B cell (primary cell): ENCODE measurements around the gene FARP2. TPM values are rescaled to one million over a fixed set of nuclear protein-coding genes. Genes with fewer than 3 reads are reported as not detected.

Source experiments
- ATAC-seq: fragments of 200-7000 bp; cut with Tn5 transposase; one replicate; pipeline ENCODE4 v1.10.0; 2021; ENCODE audit warnings: low read depth, mild to moderate bottlenecking, moderate number of reproducible peaks, moderate library complexity
- CTCF ChIA-PET: fragments of 350-600 bp; sonication (Branson Sonifier 250); formaldehyde crosslinking; loops from one replicate; lab custom pipeline; 2021; ENCODE audit warnings: antibody characterized with exemption, inconsistent platforms; lab: Charles Lee
- POLR2A ChIA-PET: fragments of 350-600 bp; sonication (Branson Sonifier 250); formaldehyde crosslinking; loops from one replicate; lab custom pipeline; 2021; ENCODE audit warnings: antibody characterized with exemption; lab: Charles Lee
- DNase-seq: peaks from one replicate; pipeline ENCODE4 v3.0.0; 2013
- H2AFZ ChIP-seq: 2 replicates; pipeline ENCODE4 v1.6.1; 2012; ENCODE audit warnings: mild to moderate bottlenecking, low read depth, low read length; ENCODE audit not compliant: insufficient read depth, poor library complexity, severe bottlenecking
- H3K27ac ChIP-seq, 2 donors: 1 replicate in 1 of 2; 2 replicates in 1 of 2; pipeline ENCODE4 v1.5.1; 2012 to 2013; ENCODE audit warnings: low read length in 2 of 2, mild to moderate bottlenecking in 2 of 2, moderate library complexity in 1 of 2
- H3K27me3 ChIP-seq, 4 experiments: fragments of 200-600 bp in 1 of 4; sonication (generic) in 1 of 4; replicated peaks in 1 of 4; 1 replicate in 2 of 4; 2 replicates in 2 of 4; pipeline versions ENCODE4 v1.6.1 to v1.7.0; 2013 to 2016; ENCODE audit warnings: low read length in 3 of 4, mild to moderate bottlenecking in 2 of 4, mixed read lengths in 1 of 4, moderate library complexity in 1 of 4; ENCODE audit not compliant: insufficient read depth in 4 of 4, control insufficient read depth in 3 of 4; ENCODE audit errors: control extremely low read depth in 1 of 4
- H3K36me3 ChIP-seq, 2 experiments: replicated peaks in 1 of 2; 1 replicate in 1 of 2; 2 replicates in 1 of 2; pipeline versions ENCODE4 v1.6.1 to v1.7.1; 2013; ENCODE audit warnings: low read length in 1 of 2; ENCODE audit not compliant: insufficient read depth in 2 of 2, control insufficient read depth in 1 of 2; ENCODE audit errors: control extremely low read depth in 1 of 2, extremely low read depth in 1 of 2
- H3K4me1 ChIP-seq, 2 donors: fragments of 200-600 bp in 1 of 2; sonication (generic) in 1 of 2; 1 replicate in 1 of 2; 2 replicates in 1 of 2; pipeline versions ENCODE4 v1.5.1 to v1.6.1; 2013 to 2017; ENCODE audit warnings: low read length in 2 of 2; ENCODE audit not compliant: control insufficient read depth in 2 of 2, insufficient read depth in 2 of 2
- H3K4me2 ChIP-seq: replicated peaks from 2 replicates; pipeline ENCODE3; 2012; ENCODE audit warnings: mild to moderate bottlenecking, low read depth, low read length; ENCODE audit not compliant: poor library complexity, severe bottlenecking
- H3K4me3 ChIP-seq, 5 experiments: fragments of 200-600 bp in 1 of 5; sonication (generic) in 1 of 5; 1 replicate in 3 of 5; 2 replicates in 2 of 5; pipeline versions ENCODE4 v1.5.1 to v1.7.0; 2011 to 2016; ENCODE audit warnings: low read length in 4 of 5, mild to moderate bottlenecking in 4 of 5, low read depth in 2 of 5, control low read depth in 1 of 5, moderate library complexity in 1 of 5; ENCODE audit not compliant: insufficient read depth in 1 of 5; ENCODE audit errors: control extremely low read depth in 1 of 5, extremely low read depth in 1 of 5
- H3K79me2 ChIP-seq: fragments of 200-600 bp; sonication (generic); one replicate; pipeline ENCODE4 v1.6.0; 2016; ENCODE audit warnings: low read length; ENCODE audit not compliant: control insufficient read depth, insufficient read depth
- H3K9ac ChIP-seq: fragments of 200-600 bp; sonication (generic); 2 replicates; pipeline ENCODE4 v1.6.1; 2017; ENCODE audit warnings: mild to moderate bottlenecking, low read length, moderate library complexity
- H3K9me3 ChIP-seq, 3 donors: one replicate each; pipeline versions ENCODE4 v1.6.1 to v1.7.1; 2013; ENCODE audit warnings: low read length in 2 of 3; ENCODE audit not compliant: control insufficient read depth in 2 of 3, insufficient read depth in 1 of 3; ENCODE audit errors: control extremely low read depth in 1 of 3
- H4K20me1 ChIP-seq: 2 replicates; pipeline ENCODE4 v1.6.0; 2012; ENCODE audit warnings: mild to moderate bottlenecking, low read length; ENCODE audit not compliant: insufficient read depth, control insufficient read depth, poor library complexity, severe bottlenecking
- H3K27ac Mint-ChIP-seq: one replicate; pipeline ENCODE4 v1.8.0; 2021; ENCODE audit warnings: mixed read lengths
- H3K27me3 Mint-ChIP-seq: one replicate; pipeline ENCODE4 v1.8.0; 2021; ENCODE audit warnings: mixed read lengths
- H3K4me1 Mint-ChIP-seq: one replicate; pipeline ENCODE4 v1.8.0; 2021; ENCODE audit warnings: mixed read lengths
- H3K4me3 Mint-ChIP-seq: one replicate; pipeline ENCODE4 v1.8.0; 2021; ENCODE audit warnings: mixed read lengths
- H3K9me3 Mint-ChIP-seq: one replicate; pipeline ENCODE4 v1.8.0; 2022; ENCODE audit warnings: mixed read lengths; ENCODE audit not compliant: insufficient read depth
- CTCF ChIP-seq: fragments of 200-600 bp; IDR thresholded peaks from one replicate; pipeline ENCODE4 v1.8.0; 2022; ENCODE audit warnings: antibody characterized with exemption, mild to moderate bottlenecking
- EZH2 ChIP-seq: IDR thresholded peaks from 2 replicates; pipeline ENCODE4 v1.6.1; 2012; ENCODE audit warnings: borderline replicate concordance, low read depth, mild to moderate bottlenecking, moderate library complexity, low read length; ENCODE audit not compliant: insufficient read depth, poor library complexity, severe bottlenecking
- WGBS: methylation state at CpG from one replicate; pipeline ENCODE4 v1.1.5; 2013; ENCODE audit warnings: missing lambda C conversion rate; ENCODE audit not compliant: insufficient coverage; 5-methylcytosine and 5-hydroxymethylcytosine counted together
- intact Hi-C: fragments of 100-400 bp; cut with micrococcal nuclease; formaldehyde crosslinking; loops from one replicate; pipeline ENCODE4 v1.10.0; 2022
- polyA plus RNA-seq: library from polyadenylated mRNA; depleted of rRNA; stranded (reverse); fragments of >200 nt; gene quantifications from 2 replicates; pipeline ENCODE4 v1.2.3, GENCODE V29; 2012
- total RNA-seq, 2 donors: library from RNA; stranded (reverse); fragments of 120-200 nt in 1 of 2; gene quantifications; 1 replicate in 1 of 2; 2 replicates in 1 of 2; pipeline versions ENCODE4 v1.2.3 to v1.2.4, GENCODE V29; 2013 to 2022

Gene FARP2
- total and polyA plus RNA-seq, 2 donors (not counting 1 experiment from before 2014, with no cell fraction given), result 37.1 to 114 TPM

DNA sequence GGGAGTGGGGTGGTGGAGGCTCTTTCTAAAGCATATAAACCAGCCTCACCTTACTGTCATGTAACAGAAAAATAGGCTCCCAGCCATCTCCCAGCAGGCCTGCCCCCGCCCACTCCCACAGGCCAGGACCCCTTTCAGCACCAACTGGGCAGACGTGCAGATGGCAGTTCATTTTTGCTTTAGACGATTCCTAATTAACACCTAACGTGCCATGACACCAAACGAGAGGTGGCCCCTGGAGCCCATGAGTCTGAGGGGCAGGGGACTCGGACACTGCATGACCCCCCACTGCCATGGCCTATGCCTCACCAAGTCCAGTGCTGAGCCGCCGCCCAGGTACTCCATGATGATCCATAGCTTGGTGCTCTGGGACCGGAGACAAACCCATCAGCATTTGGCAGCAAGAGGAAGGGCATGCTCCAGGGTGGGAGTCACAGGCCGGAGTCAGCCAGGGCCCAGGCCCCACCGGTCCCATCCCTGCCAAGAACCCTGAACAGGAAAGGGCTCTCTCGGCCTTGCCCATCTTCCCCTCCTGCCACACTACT is 144.4 kb downstream of the FARP2 start:
- no peak for TF ChIP-seq EZH2
- no peak for TF ChIP-seq CTCF
- ATAC-seq (no peak), DNase-seq (no peak)
- Histone ChIP-seq H3K36me3 (peaks cover 0 to 25% of the 10 kb centered on the region in 2 experiments), H3K27me3 (no peaks in the 10 kb centered on the region), H3K79me2 (peaks cover 43% of the 10 kb centered on the region), H3K4me2 (no peak overlapping the region), H3K9me3 (no peaks in the 10 kb centered on the region), H3K4me1 (no peaks in the 10 kb centered on the region), H4K20me1 (peaks cover 56% of the 10 kb centered on the region), H2AFZ (no peak overlapping the region), H3K9ac (no peak overlapping the region), H3K4me3 (no peak overlapping the region), H3K27ac (no peak overlapping the region)
- H3K27me3 Mint-ChIP-seq, result no peaks in the 10 kb centered on the region
- WGBS, result 98% methylated on average over 12 of the region's 12 CpGs
- H3K4me3 Mint-ChIP-seq, result no peak overlapping the region
- POLR2A ChIA-PET, result no interaction called here
- intact Hi-C loops, result no loop called here
- H3K4me1 Mint-ChIP-seq, result peaks cover 4% of the 10 kb centered on the region
- CTCF ChIA-PET, result no interaction called here
- no peaks in the 10 kb centered on the region for H3K9me3 Mint-ChIP-seq
- no peak overlapping the region for H3K27ac Mint-ChIP-seq

- no peaks in the 10 kb centered on the region for H3K9me3 ChIP-seq
- no peak overlapping the region for H3K4me2 ChIP-seq
- no peaks in the 10 kb centered on the region for H3K27me3 ChIP-seq
- intact Hi-C loops, result no loop called here
- ChIA-PET CTCF (no interaction called here), POLR2A (no interaction called here)
- H3K4me3 Mint-ChIP-seq, result no peak overlapping the region
- TF ChIP-seq EZH2, result no peak
- no peak for TF ChIP-seq CTCF
- no peaks in the 10 kb centered on the region for H3K27me3 Mint-ChIP-seq
- H3K27ac ChIP-seq, result no peak overlapping the region
- ATAC-seq (no peak), DNase-seq (peak; percentile 1)
- no peaks in the 10 kb centered on the region for H3K9me3 Mint-ChIP-seq
- WGBS, result 94% methylated on average over 12 of the region's 12 CpGs
- no peak overlapping the region for H3K27ac Mint-ChIP-seq
- peaks cover 0 to 19% of the 10 kb centered on the region in 2 experiments for H3K36me3 ChIP-seq
- peaks cover 49% of the 10 kb centered on the region for H3K79me2 ChIP-seq
- no peak overlapping the region for H3K9ac ChIP-seq
- H3K4me1 ChIP-seq, result no peaks in the 10 kb centered on the region
- peaks cover 4% of the 10 kb centered on the region for H3K4me1 Mint-ChIP-seq
- H4K20me1 ChIP-seq, result peaks cover 61% of the 10 kb centered on the region
- H2AFZ ChIP-seq, result no peak overlapping the region
- no peak overlapping the region for H3K4me3 ChIP-seq
Measured at GRCh38 chr2:241501099-241501541, 145.0 kb downstream of the FARP2 start.
